ENCODE measurements around the gene LRRTM1. TPM values are rescaled to one million over a fixed set of nuclear protein-coding genes. Genes with fewer than 3 reads are reported as not detected.

Gene LRRTM1
- 1.2 and 1.5 TPM in 2 replicates for polyA plus RNA-seq

DNA sequence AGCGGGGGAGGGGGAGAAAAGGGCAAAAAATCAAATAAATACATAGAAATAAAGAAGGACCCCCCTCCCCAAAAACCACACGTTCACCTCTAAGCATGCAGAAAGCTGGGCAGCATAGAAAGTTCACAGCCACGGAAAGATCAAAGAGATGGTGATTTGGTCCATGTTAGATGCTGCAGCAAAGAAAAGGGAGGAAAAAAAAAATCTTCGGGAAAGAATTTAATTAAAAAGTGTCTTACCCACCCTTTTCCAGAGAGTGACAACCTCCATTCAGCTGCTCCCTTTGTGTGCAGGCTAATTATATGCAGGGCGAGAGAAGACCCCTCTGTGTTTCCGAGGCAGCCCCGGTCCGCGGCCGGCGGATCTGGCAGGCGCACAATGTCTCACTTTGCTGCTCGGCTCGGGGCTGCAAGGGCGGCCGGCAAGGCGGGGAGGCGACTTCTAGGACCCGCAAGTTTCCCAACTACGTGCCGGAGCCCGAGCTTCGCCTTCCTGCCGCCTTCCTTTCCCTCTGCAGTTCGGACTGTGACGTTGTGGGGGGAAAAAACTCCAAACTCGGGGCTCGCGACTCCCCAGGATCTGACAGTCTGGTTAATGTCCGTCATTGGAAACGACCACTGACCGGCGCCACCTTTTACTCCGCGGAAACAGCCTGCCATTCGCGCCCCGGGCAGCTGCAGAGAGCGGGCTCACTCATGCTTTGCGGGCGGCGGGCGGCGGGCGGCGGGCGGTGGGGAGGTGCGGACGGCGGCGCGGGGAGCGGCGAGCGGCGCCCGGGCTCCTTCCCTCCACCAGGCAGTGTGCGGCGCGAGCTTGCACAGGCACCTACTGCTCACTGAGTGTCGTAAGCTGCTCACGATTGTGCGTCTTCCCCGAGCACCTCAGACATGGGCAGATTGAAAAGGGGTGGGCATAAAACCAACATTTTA, at the start of gene LRRTM1:
LRRTM1 (minus strand) TSS at position 844 of the 929 bp plus-strand sequence. CDS start 933 bp downstream, outside the sequence.

